GM12864 (cell line): ENCODE results near the gene TBCK.

Source experiments
- DNase-seq: peaks from one replicate; pipeline ENCODE4 v3.0.0-alpha.2; 2011; ENCODE audit warnings: low read depth
- H3K4me3 ChIP-seq: 2 replicates; pipeline ENCODE4 v1.5.1; 2011; ENCODE audit warnings: mild to moderate bottlenecking, low read depth, low read length, control low read depth
- CTCF ChIP-seq: IDR thresholded peaks from 2 replicates; pipeline ENCODE4 v1.5.1; 2011; ENCODE audit warnings: low read depth, mild to moderate bottlenecking, moderate library complexity, low read length, control low read depth, inconsistent platforms; ENCODE audit errors: missing control alignments

Gene TBCK

GRCh38 chr4:105994841-105995501, 321.0 kb downstream of the TBCK start:
- no peak for DNase-seq
- no peak for TF ChIP-seq CTCF
- H3K4me3 ChIP-seq = no peak overlapping the region

- no peak for DNase-seq
- no peak for TF ChIP-seq CTCF
- H3K4me3 ChIP-seq = no peak overlapping the region
These were observed 321.9 kb downstream of the TBCK start for GRCh38 chr4:105994061-105994460.

- no peak for DNase-seq
- no peak overlapping the region for H3K4me3 ChIP-seq
- no peak for TF ChIP-seq CTCF
These were observed 323.2 kb downstream of the TBCK start for GRCh38 chr4:105992641-105993305.

GRCh38 chr4:105991726-105992125, 324.3 kb downstream of the TBCK start:
- no peak for DNase-seq
- TF ChIP-seq CTCF = no peak
- H3K4me3 ChIP-seq = no peak overlapping the region
